Measurements from ENCODE around the gene GALR3.

GALR3 gene

GRCh38 chr22:37824674-37825641 is 1.8 kb downstream of the GALR3 start:
- DNase-seq, result peak; percentile 64

- no peak for DNase-seq
Measured at GRCh38 chr22:37827056-37827455, 3.9 kb downstream of the GALR3 start.

- DNase-seq, result no peak
Measured at GRCh38 chr22:37830093-37830842, 7.1 kb downstream of the GALR3 start.

DNA sequence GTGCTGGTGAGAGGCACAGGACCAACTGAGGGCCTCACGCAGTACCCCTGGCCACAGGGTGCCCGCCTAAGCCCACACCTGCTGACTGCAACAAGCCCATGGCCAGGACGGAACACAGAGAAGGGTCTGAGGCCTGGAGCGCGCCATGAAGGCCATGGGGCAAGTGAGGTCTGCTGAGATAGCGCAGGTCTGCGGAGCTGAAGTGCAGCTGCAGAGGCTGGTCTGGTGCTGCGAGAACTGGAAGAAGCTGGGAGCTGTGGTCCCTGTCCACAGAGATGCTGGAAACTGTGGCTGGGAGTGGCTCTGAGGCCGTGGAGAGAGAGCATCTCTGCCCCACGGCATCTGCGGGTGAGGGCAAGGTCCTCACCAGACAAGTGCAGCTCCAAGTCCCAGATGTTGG is 8.3 kb downstream of the GALR3 start:
- DNase-seq, result no peak

- DNase-seq, result no peak
Measured at GRCh38 chr22:37832022-37832857, 9.1 kb downstream of the GALR3 start.

DNA sequence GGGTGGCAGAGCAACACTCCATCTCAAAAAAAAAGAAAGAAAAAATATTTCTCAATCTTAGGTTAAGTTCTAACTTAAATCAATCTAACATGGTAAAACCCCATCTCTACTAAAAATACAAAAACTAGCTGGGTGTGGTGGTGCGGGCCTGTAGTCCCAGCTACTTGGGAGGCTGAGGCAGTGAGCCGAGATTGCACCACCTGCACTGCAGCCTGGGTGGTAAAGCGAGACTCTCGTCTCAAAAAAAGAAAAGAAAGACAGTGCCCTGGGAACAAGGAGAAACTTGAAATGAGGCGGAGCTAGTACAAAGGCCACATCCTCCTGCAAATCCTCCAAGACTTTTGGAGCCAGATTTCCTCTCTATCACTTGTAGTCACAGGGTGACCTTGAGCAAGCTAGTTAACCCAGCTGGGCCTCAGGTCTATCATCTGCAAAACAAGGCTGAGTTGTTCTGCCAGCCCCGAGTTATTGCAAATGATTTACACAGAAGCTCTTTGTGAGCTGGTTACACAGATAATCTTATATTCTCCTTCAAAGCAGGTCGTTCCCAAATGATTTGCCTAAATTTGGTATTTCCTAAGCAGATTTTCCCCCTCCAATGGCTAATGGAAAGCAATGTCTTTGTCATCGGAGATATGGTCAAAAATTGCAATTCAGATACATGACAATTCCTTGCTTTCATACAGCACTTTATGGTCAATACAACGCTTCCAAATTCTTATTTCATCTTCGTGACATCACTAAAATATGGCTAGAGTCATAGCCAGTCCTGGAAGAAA is 19.0 kb downstream of the GALR3 start:
- DNase-seq, result no peak

GRCh38 chr22:37843741-37844089 is 20.5 kb downstream of the GALR3 start:
- no peak for DNase-seq

GRCh38 chr22:37844904-37845329 is 21.7 kb downstream of the GALR3 start:
- DNase-seq, result no peak

DNA sequence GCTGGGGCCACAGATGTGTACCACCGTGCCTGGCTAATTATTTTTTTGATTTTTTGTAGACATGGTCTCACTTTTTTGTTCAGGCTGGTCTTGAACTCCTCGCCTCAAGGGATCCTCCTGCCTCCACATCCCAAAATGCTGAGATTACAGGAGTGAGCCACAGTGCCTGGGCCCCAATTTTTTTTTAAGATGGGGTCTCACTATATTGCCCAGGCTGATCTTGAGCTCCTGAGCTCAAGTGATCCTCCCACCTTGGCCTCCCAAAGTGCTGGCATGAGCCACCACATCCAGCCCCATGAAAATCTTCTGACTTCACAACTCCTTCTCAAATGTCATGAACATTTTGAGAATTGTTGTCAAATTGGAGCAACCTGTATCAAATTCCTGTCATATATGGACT is 23.3 kb downstream of the GALR3 start:
- DNase-seq, result no peak

- DNase-seq, result peak; percentile 58
Measured at GRCh38 chr22:37848587-37849088, 25.5 kb downstream of the GALR3 start.

DNA sequence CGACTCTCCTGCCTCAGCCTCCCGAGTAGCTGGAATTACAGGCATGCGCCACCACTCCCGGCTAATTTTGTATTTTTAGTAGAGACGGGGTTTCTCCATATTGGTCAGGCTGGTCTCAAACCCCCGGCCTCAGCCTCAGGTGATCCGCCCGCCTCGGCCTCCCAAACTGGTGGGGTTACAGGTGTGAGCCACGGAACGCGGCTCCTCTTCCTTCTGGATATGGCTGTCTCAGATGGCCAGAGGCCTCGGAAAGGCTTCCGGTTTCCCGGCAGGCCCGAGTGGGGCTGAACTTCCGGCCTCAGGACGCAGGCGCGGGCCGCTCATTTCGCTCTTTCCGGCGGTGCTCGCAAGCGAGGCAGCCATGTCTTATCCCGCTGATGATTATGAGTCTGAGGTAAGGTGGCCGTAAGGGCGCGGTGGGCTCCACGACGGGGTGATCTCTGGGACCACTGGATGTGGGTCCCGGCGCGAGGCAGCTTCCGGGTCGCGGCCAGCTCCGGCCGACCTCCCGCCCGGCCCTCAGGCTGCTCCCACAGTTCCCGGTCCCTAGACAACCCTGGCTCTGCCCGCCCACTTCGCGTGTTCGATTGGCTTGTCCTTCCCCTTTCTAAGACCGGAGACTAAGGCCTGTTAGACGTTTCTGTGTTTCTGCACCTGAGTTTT is 26.0 kb downstream of the GALR3 start, which contains the start of gene EIF3L:
Gene EIF3L, plus strand, starts transcription at position 331 of the 663 bp plus-strand sequence. Its CDS starts 31 bp downstream, at position 362.
- DNase-seq, result peak; percentile 94

GRCh38 chr22:37850801-37851200 is 27.6 kb downstream of the GALR3 start:
- DNase-seq, result no peak

GRCh38 chr22:37852418-37852817 is 29.2 kb downstream of the GALR3 start:
- DNase-seq, result no peak

- no peak for DNase-seq
Measured at GRCh38 chr22:37854946-37855345, 31.8 kb downstream of the GALR3 start.

- no peak for DNase-seq
Measured at GRCh38 chr22:37855462-37855861, 32.3 kb downstream of the GALR3 start.

GRCh38 chr22:37860796-37861421 is 37.7 kb downstream of the GALR3 start:
- no peak for DNase-seq

GRCh38 chr22:37862570-37863325 is 39.6 kb downstream of the GALR3 start:
- no peak for DNase-seq

DNA sequence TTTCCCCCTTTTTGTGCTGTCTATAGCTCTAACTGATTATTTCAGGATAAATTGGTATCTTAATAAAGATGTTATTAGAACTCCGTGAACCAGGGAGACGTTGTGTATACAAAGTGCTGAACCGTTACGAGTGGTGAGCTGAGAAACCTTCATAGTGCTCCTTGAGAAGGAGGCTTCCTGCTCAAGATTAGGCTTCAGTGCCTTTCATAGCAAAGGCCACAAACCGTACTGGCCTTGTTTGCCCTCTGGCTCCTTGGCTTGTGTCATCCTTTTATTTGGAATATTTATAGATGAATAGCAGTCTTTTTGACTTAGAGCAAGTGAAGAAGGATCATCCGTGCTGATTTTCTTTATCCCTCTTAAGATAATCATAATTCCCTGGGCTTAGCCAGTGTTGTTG is 42.3 kb downstream of the GALR3 start:
- no peak for DNase-seq

GRCh38 chr22:37870273-37870672 is 47.1 kb downstream of the GALR3 start:
- DNase-seq, result no peak
